HG02852 (cell line): ENCODE results near the gene EHBP1L1.

Experiments
- ATAC-seq: cut with Tn5 transposase; IDR thresholded peaks from one replicate; pipeline ENCODE4 v1.9.1; 2021; ENCODE audit warnings: mild to moderate bottlenecking, moderate library complexity; ENCODE audit not compliant: unreplicated experiment

Gene EHBP1L1

DNA sequence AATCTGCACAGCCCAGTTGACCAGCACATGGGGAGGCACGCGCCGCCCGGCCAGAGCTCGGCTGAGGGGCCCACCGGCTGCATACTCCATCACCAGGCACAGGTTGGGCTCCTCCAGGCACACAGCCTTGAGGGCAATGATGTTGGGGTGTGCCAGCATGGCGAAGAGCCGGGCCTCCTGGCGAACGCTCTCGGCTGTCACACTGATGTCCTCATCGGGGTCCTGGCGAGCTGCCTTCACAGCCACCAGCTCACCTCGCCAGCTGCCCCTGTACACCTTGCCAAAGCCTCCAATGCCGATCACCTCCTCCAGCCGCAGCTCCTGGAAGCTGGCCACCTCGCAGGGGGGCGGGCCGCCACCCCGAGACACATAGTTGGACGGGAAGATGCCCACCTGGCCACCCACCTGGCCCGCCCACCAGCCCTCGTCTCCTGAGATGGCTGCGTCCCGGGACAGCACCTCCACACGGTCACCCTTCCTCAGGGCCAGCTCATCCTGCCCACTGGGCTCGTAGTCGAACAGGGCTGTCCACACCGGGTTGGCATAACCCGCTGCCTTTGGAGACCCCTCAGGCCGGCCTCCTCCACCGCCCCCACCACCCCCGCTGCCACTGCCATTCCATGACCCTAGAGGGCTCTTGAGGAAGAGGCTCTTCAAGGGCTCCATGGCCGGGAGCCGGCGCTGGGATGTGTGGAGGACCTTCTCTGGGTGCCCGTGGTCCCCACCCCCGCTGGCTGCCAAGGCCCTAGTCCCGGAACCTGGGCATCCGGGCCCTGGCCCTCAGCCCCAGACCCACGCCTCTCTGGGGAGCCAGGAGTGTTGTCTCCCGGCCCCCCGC is 37.5 kb downstream of the EHBP1L1 start:
- no peak for ATAC-seq

DNA sequence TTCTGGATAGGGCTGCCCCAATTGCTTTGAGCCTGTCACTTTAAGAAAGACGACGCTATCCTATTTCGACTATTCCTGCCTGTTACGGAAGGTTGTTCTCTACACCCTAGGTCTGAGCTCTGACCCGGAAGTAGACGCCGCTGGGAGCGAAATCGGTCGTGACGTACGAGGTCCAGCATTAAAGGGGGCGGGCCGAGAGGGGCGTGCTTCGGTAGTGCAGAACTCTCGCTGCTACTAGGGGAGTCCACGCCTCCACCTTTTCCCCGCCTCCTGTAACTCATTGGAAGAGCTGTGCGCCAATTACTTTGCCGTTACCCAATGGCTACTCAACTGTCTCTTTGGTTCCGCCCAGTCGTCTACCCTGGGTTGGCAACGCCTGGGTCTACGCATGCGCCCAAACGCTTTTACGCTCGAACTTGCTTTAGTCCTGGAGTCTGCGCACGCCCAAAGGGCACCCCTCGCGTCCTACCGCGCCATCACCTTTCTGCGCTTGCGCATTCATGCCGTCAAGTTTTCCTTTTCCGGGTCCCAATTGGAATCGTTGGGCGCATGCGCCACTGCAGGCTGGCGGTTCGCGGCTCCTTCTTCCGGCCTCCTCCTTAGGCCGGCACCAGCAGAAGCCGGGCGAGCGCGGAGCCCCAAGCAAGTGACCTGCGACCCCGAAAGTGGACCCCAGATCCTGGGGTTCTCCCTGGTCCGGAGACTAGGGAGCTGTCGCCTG is 39.5 kb downstream of the EHBP1L1 start, which contains the start of gene PCNX3:
Gene PCNX3 (plus strand): TSS at position 548 of the 721 bp plus-strand sequence. CDS start 536 bp downstream, outside the sequence.
- peak; percentile 81 for ATAC-seq

DNA sequence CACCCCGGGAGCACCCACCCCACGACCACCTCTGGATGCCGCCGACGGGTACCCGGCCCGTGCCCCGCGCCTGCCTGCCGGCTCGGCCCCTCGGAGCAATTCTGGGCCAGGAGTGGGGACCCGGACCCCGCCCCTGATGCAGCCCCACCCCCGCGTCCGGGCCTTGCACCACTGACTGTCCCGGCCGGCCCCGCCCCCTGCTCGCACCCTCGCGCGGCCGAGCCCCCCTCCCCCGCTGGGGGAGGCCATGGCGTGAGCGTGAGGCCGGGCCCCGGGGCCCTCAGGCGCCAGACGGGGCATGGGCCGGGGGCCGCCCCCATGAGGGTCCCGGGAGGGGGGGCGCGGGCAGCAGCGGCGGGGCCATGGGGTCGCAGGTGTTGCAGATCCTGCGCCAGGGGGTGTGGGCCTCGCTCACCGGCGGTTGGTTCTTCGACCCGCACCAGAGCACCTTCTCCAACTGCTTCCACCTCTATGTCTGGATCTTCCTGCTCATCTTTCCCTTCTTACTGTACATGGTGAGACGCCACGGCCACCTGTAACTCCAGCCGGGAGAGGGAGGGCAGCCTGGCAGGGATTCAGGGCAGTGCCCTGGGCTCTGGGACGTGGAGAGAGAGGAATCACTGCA is 40.2 kb downstream of the EHBP1L1 start:
- peak; percentile 0 for ATAC-seq

DNA sequence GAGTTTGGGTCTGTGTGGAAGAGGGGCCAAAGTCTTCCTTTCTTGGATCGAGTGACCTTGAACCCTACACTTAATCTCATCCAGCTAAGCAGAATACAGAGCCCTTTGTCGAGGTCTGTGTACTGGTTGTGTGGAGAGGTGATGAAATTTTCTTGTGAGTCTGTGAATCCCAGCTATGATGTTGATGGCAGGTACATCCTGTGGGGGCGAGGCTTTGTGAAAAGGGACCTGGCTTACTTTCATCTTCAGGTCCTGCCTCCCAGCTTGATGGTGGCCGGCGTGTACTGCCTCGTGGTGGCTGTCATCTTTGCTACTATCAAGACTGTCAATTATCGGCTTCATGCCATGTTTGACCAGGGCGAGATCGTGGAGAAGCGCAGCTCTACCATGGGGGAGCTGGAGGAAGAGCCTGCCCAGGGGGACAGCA is 40.7 kb downstream of the EHBP1L1 start:
- ATAC-seq, result no peak

DNA sequence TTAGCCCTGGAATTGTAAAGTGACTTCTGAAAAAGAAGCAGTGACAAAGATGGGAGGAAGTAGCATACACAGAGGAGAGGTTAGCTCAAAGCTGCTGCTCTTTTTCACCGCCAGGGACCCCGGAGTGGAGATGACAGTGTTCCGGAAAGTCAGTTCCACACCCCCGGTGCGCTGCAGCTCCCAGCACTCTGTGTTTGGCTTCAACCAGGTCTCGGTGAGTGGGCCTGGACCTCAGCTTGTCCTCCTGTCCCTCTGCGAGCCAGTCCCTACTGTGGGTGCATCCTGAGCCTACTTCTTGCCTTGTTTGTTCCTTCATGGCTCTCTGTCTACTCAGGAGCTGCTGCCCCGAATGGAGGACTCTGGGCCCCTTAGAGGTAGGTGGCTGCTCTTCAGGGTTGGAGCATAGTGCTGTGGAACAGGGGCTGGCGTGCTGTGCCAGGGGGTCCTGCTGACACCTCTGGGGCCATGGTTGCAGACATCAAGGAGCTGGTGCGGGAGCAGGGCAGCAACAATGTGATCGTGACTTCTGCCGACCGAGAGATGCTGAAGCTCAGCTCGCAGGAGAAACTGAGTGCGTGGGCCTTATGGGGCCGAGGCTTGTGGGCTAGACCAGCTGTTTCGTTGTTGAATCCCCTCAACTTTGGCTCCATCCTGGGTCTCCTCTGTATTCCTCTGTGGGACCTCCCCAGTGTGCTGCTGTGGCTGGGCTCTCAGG is 41.4 kb downstream of the EHBP1L1 start:
- no peak for ATAC-seq

DNA sequence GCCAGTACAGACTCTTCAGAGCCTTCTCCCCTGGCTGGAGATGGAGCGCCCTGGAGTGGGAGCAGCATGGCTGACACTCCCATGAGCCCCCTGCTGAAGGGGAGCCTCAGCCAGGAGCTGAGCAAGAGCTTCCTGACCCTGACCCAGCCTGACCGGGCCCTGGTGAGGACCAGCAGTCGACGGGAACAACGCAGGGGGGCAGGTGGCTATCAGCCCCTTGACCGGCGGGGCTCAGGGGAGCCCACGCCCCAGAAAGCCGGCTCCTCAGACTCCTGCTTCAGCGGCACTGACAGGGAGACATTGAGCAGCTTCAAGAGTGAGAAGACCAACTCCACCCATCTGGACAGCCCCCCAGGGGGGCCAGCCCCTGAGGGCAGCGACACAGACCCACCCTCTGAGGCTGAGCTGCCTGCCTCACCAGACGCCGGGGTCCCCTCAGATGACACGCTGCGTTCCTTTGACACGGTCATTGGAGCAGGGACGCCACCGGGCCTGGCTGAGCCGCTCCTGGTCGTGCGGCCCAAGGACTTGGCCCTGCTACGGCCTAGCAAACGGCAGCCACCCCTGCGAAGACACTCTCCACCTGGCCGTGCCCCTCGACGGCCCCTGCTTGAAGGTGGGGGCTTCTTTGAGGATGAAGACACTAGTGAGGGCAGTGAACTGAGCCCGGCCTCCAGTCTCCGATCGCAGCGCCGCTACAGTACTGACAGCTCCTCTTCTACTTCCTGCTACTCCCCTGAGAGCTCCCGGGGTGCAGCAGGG is 42.3 kb downstream of the EHBP1L1 start:
- no peak for ATAC-seq

DNA sequence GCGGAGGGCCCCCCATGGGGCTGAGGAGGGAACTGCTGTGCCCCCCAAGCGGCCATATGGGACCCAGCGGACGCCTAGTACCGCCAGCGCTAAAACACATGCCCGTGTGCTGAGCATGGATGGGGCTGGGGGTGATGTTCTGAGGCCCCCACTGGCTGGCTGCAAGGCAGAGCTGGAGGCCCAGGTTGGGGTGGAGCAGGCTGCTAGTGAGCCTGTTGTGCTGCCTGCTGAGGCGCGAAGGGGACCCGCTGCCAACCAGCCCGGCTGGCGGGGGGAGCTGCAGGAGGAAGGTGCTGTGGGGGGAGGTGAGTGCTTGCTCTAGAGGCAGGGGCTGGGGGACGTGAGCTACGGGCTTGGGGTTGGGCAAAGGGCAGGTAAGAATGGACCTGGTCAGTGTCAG is 42.9 kb downstream of the EHBP1L1 start:
- ATAC-seq, result no peak

DNA sequence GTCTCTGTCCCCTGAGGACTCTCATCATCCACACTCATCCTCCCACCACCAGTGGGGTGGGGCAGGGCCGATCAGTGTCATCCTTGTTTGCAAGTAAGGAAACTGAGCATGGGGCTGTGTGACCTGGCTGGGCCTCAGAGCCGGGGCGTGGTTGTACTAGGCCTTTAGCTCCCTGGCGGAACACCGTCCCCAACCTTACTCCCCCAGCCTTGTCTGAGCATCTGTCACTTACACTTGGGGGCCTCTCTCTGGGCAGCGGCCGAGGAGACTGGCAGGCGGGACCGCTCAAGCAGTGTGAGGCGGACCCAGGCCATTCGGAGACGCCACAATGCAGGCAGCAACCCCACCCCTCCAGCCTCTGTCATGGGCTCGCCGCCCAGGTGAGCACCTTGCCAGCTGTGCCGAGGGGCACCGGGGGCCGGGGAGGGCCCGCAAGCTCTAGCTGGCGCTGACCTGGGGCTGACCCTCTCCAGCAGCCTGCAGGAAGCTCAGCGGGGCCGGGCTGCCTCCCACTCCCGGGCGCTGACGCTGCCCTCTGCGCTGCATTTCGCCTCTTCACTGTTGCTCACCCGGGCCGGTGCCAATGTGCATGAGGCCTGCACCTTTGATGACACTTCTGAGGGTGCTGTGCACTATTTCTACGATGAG is 43.6 kb downstream of the EHBP1L1 start:
- ATAC-seq, result no peak

DNA sequence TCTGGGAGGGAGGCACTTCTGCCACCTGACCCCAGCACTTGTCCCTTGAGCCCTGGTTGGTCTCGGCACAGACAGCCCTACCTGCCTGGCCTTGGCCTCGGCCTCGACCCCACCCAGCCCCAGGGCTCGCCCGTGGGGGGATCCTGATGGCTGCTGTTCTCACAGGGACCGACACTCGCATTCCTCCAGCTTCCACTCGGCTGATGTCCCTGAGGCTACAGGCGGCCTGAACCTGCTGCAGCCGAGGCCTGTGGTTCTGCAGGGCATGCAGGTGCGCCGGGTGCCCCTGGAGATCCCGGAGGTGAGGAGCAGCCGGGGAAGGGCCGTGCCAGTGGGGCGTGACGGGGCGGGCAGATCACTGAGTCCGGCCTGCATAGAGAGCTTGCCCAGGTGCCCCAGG is 44.8 kb downstream of the EHBP1L1 start:
- ATAC-seq, result no peak

DNA sequence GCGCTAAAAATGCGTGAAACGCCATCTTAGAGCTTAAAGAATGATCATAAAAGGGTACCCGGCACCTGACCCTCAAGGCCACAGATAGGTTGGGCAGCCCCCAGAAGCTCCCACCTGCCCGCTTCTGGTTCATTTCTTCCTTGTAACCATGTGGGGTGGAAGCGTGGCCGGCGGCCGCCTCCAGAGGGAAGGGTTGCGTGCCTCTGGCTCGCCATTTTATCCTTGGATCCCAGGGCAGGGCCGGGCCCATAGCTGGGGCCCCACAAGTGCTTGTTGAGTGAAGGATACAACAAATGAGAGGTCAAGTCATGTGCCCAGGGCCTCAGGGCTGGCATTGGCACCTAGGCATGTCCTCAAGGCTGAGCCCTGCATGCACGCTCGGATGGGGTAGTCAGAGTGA is 45.6 kb downstream of the EHBP1L1 start:
- no peak for ATAC-seq

DNA sequence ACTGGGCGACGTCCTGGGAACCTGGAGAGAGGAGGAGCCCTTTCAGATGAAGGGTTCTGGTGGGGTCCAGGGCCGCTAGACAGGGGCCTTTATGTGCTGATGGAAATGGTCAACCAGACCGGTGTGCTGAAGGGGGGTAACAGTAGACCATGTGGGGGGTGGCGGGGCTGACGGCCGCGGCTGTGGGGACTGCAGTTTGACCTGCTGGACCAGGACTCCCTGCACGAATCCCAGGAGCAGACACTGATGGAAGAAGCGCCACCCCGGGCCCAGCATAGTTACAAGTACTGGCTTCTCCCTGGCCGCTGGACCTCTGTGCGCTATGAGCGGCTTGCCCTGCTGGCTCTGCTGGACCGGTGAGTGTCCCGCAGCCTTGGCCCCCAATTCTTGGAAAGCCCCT is 46.2 kb downstream of the EHBP1L1 start:
- no peak for ATAC-seq

DNA sequence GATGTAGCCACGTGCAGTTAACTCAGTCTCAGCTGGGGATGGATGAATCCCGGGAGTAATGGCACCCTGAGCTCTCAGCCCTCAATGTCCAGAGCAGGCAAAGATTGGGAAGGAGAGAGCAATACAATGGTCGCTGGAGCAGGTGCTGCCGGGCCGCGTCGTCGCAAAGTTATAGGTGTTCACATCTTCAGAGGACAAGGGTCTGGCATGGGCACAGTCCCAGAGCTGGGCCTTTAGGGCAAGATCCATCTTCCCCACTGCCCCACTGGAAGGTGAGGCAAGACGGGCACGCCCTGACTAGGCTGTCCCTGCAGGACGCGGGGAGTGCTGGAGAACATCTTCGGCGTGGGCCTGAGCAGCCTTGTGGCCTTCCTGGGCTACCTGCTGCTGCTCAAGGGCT is 47.3 kb downstream of the EHBP1L1 start:
- ATAC-seq, result no peak

DNA sequence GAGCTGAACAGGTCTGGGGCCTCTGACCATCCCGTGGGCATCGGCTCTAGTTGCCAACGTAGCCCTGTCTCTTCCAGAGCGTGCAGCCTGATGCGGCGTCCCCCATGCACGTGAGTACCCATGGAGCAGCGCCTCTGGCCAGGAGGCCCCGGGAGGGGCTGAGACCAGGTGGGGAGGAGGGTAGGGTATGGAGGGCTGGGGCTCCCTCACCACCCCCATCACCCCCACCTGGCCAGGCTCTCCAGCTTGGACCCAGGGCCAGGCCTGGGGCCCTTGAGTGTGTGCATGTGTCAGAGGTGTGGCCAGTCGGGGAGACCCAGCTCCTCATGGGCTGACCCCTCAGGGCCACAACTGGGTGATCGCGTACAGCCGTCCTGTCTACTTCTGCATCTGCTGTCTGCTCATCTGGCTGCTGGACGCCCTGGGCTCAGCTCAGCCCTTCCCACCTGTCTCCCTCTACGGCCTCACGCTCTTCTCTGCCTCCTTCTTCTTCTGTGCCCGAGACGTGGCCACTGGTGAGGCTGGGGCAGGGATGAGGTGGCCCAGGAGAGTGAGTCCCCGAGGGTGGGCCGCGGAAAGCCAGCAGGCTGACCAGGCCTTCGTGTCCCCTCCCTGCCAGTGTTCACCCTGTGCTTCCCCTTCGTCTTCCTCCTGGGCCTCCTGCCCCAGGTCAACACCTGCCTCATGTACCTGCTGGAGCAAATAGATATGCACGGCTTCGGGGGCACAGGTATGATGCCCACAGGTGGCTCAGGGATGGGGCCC is 48.2 kb downstream of the EHBP1L1 start:
- ATAC-seq, result no peak

DNA sequence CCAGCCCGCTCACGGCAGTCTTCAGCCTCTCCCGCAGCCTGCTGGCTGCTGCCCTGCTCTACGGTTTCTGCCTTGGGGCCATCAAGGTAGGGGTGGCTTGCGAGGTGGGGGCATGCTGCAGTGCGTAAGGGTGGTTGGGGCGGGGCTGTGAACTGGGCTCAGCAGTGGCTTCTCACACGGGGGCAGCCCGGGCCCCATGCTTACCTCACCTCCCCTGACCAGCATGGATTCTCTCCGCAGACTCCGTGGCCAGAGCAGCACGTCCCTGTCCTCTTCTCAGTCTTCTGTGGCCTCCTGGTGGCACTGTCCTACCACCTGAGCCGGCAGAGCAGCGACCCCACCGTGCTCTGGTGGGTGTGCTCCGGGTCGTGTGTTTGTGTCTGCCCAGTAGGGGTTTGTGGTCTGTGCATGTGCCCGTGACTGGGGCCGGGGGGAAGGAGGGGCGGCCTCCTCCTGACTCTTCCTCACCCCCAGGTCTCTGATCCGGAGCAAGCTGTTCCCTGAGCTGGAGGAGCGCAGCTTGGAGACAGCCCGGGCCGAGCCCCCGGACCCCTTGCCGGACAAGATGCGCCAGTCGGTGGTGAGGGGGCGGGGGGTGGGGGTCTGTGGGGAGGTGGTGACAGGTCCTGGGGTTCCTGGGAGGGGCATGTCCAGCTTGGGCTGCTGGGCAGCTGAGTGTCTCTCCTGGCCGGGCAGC is 49.2 kb downstream of the EHBP1L1 start:
- ATAC-seq, result no peak

DNA sequence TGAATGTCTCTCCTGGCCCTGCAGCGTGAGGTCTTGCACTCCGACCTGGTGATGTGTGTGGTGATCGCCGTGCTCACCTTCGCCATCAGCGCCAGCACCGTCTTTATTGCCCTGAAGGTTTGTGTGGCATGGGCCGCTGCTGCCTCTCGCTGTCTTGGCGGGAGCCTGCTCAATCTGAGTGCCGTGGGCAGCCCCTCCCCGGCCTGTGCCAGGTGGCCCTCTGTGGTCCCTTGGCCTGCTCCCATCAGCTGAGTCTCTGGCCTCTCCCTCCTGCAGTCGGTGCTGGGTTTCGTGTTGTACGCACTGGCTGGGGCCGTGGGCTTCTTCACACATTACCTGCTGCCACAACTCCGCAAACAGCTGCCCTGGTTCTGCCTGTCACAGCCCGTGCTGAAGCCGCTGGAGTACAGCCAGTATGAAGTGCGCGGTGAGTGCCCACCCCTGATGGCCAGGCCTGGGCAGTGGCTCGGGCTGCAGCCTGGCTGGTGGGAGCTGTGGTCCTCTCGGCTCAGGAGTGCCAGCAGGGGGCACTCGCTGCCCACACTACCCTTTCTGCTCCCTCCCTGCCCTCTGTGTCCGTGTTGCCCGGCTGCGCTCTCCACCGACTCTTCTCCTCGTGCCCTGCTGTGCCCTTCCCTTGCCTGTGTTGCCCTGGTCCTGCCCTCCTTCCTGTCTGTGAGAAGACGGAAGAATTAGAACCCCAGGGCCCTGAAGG is 49.9 kb downstream of the EHBP1L1 start:
- ATAC-seq, result no peak

DNA sequence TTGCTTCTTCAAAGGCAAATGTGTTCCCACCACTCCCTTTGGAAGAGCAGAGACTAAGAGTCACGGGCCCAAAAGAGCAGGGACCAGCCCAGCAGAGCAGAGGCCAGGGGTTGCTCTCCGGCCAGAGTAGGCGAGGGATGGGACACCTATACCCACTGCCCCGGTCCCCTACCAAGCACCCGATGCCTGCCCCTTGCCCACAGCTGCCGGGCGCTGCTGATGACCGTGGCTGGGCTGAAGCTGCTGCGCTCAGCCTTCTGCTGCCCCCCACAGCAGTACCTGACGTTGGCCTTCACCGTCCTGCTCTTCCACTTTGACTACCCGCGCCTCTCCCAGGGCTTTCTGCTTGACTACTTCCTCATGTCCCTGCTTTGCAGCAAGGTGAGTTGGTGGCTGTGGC is 51.3 kb downstream of the EHBP1L1 start:
- no peak for ATAC-seq

DNA sequence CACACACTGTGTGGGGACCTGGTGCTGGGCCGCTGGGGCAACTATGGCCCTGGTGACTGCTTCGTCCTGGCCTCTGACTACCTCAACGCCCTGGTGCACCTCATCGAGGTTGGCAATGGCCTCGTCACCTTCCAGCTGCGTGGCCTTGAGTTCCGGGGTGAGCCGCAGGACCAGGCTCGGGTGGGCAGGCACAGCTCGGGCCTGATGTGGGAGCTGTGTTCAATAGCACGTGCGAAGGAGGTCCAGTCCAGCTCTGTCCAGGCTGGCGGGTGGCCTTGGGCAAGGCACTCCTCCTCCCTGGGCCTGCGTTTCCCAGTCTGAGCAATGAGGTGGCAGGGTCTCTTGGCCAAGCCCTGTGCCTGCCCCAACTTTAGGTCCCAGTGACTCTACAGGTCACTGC is 53.7 kb downstream of the EHBP1L1 start:
- ATAC-seq, result no peak

DNA sequence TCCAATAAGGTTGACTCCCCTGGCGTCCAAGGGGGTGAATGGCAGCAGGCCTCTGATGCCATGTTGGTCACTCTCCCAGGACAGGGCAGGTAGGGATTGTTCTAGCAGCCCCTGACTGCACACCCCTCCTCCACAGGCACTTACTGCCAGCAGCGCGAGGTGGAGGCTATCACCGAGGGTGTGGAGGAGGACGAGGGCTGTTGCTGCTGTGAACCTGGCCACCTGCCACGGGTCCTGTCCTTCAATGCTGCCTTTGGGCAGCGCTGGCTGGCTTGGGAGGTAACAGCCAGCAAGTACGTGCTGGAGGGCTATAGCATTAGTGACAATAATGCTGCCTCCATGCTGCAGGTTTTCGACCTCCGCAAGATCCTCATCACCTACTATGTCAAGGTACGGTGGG is 54.4 kb downstream of the EHBP1L1 start:
- ATAC-seq, result no peak
